ENCODE measurements around the gene SNTA1. TPM values are rescaled to one million over a fixed set of nuclear protein-coding genes. Genes with fewer than 3 reads are reported as not detected.

SNTA1 gene
- total and polyA plus RNA-seq, 2 of the 13 experiments (the other 11 are each of a cell fraction or from before 2014, with no cell fraction given): 16.4 to 18.3 TPM

GRCh38 chr20:33490023-33490933 lies 46.7 kb upstream of the SNTA1 start, which contains the start of gene CBFA2T2 (continued):
- peak; percentile 63 for TF ChIP-seq ZNF407 (CRISPR knock-in tag; IDR thresholded peaks at IDR 0.05; ENCODE audit: not compliant biosample characterization)
- peak; percentile 57; the same call in 1 of the 2 replicates for TF ChIP-seq ZFP37 (CRISPR knock-in tag; IDR thresholded peaks at IDR 0.05; ENCODE audit: borderline replicate concordance)
- peak; percentile 24; the same call in 1 of the 2 replicates for TF ChIP-seq GATAD2A (CRISPR knock-in tag; IDR thresholded peaks at IDR 0.05)
- 0 out of 2 replicates have a peak, but pooled peaks have one; percentile 67 for TF ChIP-seq HMGXB3 (CRISPR knock-in tag; IDR thresholded peaks at IDR 0.05; ENCODE audit: borderline replicate concordance)
- peak; percentile 86; the same call in 1 of the 2 replicates for TF ChIP-seq ZNF337 (CRISPR knock-in tag; IDR thresholded peaks at IDR 0.05; ENCODE audit: borderline replicate concordance, low read depth)
- TF ChIP-seq ZNF496 (CRISPR knock-in tag; IDR thresholded peaks at IDR 0.05; ENCODE audit: insufficient replicate concordance): no peak
- 0 out of 2 replicates have a peak, but pooled peaks have one; percentile 54 for TF ChIP-seq ZNF660 (CRISPR knock-in tag; IDR thresholded peaks at IDR 0.05; ENCODE audit: borderline replicate concordance, low read depth)
- no peak; the same call in 1 of the 2 replicates for TF ChIP-seq SP140L (CRISPR knock-in tag; IDR thresholded peaks at IDR 0.05; ENCODE audit: borderline replicate concordance)
- no peak for TF ChIP-seq TCF7 (IDR thresholded peaks at IDR 0.05; ENCODE audit: low read depth)
- no peak for TF ChIP-seq ZSCAN30 (CRISPR knock-in tag; IDR thresholded peaks at IDR 0.05)
- no peak for TF ChIP-seq ZNF615 (CRISPR knock-in tag; IDR thresholded peaks at IDR 0.05; ENCODE audit: borderline replicate concordance)
- TF ChIP-seq NFYC (CRISPR knock-in tag; IDR thresholded peaks at IDR 0.05): no peak
- TF ChIP-seq POLR2AphosphoS5 (IDR thresholded peaks at IDR 0.05; ENCODE audit: low read depth, low read length): no peak; the same call in 1 of the 2 replicates
- peak; percentile 88; the same call in 1 of the 2 replicates for TF ChIP-seq HIVEP1 (CRISPR knock-in tag; IDR thresholded peaks at IDR 0.05)
- TF ChIP-seq ZNF558 (CRISPR knock-in tag; IDR thresholded peaks at IDR 0.05; ENCODE audit: borderline replicate concordance): peak; percentile 74; the same call in 1 of the 2 replicates
